Nephron progenitor cell (in vitro differentiated cells): ENCODE results near the gene TLR2.

ENCODE experiments used
- DNase-seq: peaks from one replicate; pipeline ENCODE4 v3.0.0; 2021
- H3K27ac Mint-ChIP-seq: 2 replicates; pipeline ENCODE4 v1.8.0; 2021; ENCODE audit warnings: mild to moderate bottlenecking, moderate library complexity, mixed read lengths
- H3K27me3 Mint-ChIP-seq: 2 replicates; pipeline ENCODE4 v1.8.0; 2021; ENCODE audit warnings: mild to moderate bottlenecking, low read depth, mixed read lengths; ENCODE audit not compliant: poor library complexity
- H3K36me3 Mint-ChIP-seq: 2 replicates; pipeline ENCODE4 v1.8.0; 2021; ENCODE audit warnings: low read depth, mixed read lengths
- H3K4me1 Mint-ChIP-seq: 2 replicates; pipeline ENCODE4 v1.8.0; 2021; ENCODE audit warnings: mixed read lengths
- H3K4me3 Mint-ChIP-seq: 2 replicates; pipeline ENCODE4 v1.8.0; 2021; ENCODE audit warnings: mild to moderate bottlenecking, moderate library complexity, mixed read lengths
- H3K9me3 Mint-ChIP-seq: 2 replicates; pipeline ENCODE4 v1.8.0; 2021; ENCODE audit warnings: mild to moderate bottlenecking, moderate library complexity, mixed read lengths
- TF ChIP-seq, protein P1 (sequence below): fragments of 200-600 bp; sonication (generic); IDR thresholded peaks from 2 replicates; pipeline ENCODE4 v1.5.0; 2021; ENCODE audit warnings: antibody characterized with exemption

TLR2 gene

DNA sequence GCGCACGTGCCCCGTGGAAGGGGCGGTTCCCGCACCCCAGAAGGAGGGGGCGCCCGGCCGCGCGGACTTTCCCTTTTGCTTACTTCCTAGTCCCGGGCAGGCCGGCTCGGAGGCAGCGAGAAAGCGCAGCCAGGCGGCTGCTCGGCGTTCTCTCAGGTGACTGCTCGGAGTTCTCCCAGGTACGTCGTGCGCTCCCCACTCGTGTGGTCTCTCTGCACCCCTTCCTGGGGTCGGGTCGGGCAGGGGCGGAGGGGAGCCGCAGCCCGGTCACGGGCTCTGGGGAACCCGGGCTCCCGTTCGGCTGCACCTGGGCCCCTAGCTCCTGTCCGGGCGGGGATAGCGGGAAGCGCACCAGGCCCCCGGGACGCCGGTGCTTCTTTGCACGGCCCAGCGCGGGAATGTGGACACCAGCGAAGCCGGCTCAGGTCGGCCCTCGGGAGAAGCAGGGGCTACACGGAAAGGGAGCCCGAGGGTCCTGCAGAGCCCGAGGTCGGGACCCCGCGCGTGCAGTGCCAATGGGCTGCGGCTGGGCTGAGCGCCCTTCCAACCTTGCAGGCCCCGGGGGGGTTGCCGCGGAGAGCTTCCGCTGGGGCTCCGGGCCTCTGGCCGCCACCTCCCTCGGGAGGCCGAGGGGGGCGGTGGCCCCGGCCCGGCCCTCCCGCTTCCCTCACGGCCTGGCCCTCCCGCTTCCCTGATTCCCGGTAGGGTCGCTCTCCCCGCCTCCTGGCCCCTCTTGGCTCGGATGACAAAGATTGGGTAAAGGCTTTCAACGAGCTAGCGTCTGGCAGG lies at the start of gene TLR2:
TSS of gene TLR2 (plus strand) at position 99 of the 789 bp plus-strand sequence. CDS start 18,628 bp downstream, outside the sequence.
- DNase-seq = peak; percentile 60
- Mint-ChIP-seq H3K27me3 (peaks cover 54% of the 10 kb centered on the region), H3K9me3 (peaks cover 52% of the 10 kb centered on the region), H3K36me3 (peaks cover 5% of the 10 kb centered on the region), H3K4me3 (peak within 1 kb of the TSS; percentile 83), H3K27ac (no peak within 1 kb of the TSS), H3K4me1 (peaks cover 6% of the 10 kb centered on the region)
- TF ChIP-seq, protein P1, sequence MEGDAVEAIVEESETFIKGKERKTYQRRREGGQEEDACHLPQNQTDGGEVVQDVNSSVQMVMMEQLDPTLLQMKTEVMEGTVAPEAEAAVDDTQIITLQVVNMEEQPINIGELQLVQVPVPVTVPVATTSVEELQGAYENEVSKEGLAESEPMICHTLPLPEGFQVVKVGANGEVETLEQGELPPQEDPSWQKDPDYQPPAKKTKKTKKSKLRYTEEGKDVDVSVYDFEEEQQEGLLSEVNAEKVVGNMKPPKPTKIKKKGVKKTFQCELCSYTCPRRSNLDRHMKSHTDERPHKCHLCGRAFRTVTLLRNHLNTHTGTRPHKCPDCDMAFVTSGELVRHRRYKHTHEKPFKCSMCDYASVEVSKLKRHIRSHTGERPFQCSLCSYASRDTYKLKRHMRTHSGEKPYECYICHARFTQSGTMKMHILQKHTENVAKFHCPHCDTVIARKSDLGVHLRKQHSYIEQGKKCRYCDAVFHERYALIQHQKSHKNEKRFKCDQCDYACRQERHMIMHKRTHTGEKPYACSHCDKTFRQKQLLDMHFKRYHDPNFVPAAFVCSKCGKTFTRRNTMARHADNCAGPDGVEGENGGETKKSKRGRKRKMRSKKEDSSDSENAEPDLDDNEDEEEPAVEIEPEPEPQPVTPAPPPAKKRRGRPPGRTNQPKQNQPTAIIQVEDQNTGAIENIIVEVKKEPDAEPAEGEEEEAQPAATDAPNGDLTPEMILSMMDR = no peak

- H3K27ac Mint-ChIP-seq = no peak overlapping the region
- no peak overlapping the region for H3K4me3 Mint-ChIP-seq
- H3K36me3 Mint-ChIP-seq = peaks cover 78% of the 10 kb centered on the region
- H3K27me3 Mint-ChIP-seq = no peaks in the 10 kb centered on the region
- no peak for DNase-seq
- peaks cover 10% of the 10 kb centered on the region for H3K4me1 Mint-ChIP-seq
- H3K9me3 Mint-ChIP-seq = peaks cover 6% of the 10 kb centered on the region
- TF ChIP-seq, protein P1 = peak; percentile 66
Observed at GRCh38 chr4:153634738-153635353, 49.2 kb upstream of the TLR2 start.

- H3K9me3 Mint-ChIP-seq = peaks cover 3% of the 10 kb centered on the region
- H3K4me3 Mint-ChIP-seq = no peak overlapping the region
- peaks cover 2% of the 10 kb centered on the region for H3K27me3 Mint-ChIP-seq
- TF ChIP-seq, protein P1 = no peak
- H3K36me3 Mint-ChIP-seq = peaks cover 68% of the 10 kb centered on the region
- H3K4me1 Mint-ChIP-seq = peaks cover 16% of the 10 kb centered on the region
- no peak overlapping the region for H3K27ac Mint-ChIP-seq
- no peak for DNase-seq
Observed at GRCh38 chr4:153635846-153636245, 48.2 kb upstream of the TLR2 start.

DNA sequence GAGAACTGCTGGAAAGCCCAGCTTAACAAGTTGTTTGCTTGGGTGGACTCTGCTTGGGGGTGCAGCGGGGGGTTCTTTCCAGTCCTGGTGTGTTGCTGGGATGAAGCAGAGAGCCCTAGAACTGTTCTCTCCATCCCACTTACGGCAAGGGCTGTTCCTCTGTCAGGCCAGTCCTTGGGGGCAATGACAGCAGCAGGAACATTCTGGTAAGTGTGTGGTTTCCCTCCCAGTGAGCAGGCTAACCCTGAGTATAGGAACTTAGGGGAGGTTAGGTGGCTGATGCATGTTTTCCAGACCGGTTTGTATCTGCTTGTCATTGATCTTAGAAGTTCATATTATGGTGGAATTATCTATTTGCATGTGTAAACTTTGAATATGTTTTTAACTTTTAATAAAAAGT lies 46.9 kb upstream of the TLR2 start:
- H3K27me3 Mint-ChIP-seq = peaks cover 5% of the 10 kb centered on the region
- TF ChIP-seq, protein P1 = no peak
- H3K27ac Mint-ChIP-seq = no peak overlapping the region
- H3K36me3 Mint-ChIP-seq = peaks cover 54% of the 10 kb centered on the region
- no peak overlapping the region for H3K4me3 Mint-ChIP-seq
- H3K4me1 Mint-ChIP-seq = peaks cover 19% of the 10 kb centered on the region
- DNase-seq = no peak
- H3K9me3 Mint-ChIP-seq = no peaks in the 10 kb centered on the region

- H3K4me1 Mint-ChIP-seq = peaks cover 20% of the 10 kb centered on the region
- H3K27me3 Mint-ChIP-seq = peaks cover 5% of the 10 kb centered on the region
- H3K27ac Mint-ChIP-seq = peak overlapping the region; percentile 66
- H3K9me3 Mint-ChIP-seq = no peaks in the 10 kb centered on the region
- no peak overlapping the region for H3K4me3 Mint-ChIP-seq
- peaks cover 46% of the 10 kb centered on the region for H3K36me3 Mint-ChIP-seq
- TF ChIP-seq, protein P1 = no peak
- no peak for DNase-seq
Observed at GRCh38 chr4:153638011-153638410, 46.1 kb upstream of the TLR2 start.
